H9 (cell line): ENCODE data around the gene CCDC124. TPM values are rescaled to one million over a fixed set of nuclear protein-coding genes. Genes with fewer than 3 reads are reported as not detected.
A peak's percentile ranks its signal among the peaks of the same experiment; 100 is the strongest.

Experiments
- DNase-seq: peaks from one replicate; pipeline ENCODE4 v3.0.0-alpha.2; 2017
- H2AFZ ChIP-seq: one replicate; pipeline ENCODE4 v1.6.1; 2013; ENCODE audit warnings: mild to moderate bottlenecking, low read length, control low read depth, moderate library complexity
- H2AK5ac ChIP-seq: 2 replicates; pipeline ENCODE4 v1.6.1; 2013; ENCODE audit warnings: low read length, control low read depth, mixed read lengths; ENCODE audit not compliant: insufficient read length
- H2BK120ac ChIP-seq: one replicate; pipeline ENCODE4 v1.6.1; 2013; ENCODE audit warnings: low read depth, mild to moderate bottlenecking, low read length, control low read depth, inconsistent platforms; ENCODE audit not compliant: poor library complexity, severe bottlenecking
- H2BK12ac ChIP-seq: 2 replicates; pipeline ENCODE4 v1.6.1; 2013; ENCODE audit warnings: low read length, control low read depth, mixed read lengths, low read depth; ENCODE audit not compliant: insufficient read length
- H2BK15ac ChIP-seq: 2 replicates; pipeline ENCODE4 v1.6.1; 2013; ENCODE audit warnings: low read depth, low read length, control low read depth
- H2BK20ac ChIP-seq: one replicate; pipeline ENCODE4 v1.6.1; 2013; ENCODE audit warnings: low read depth, mild to moderate bottlenecking, low read length, control low read depth, inconsistent platforms; ENCODE audit not compliant: poor library complexity, severe bottlenecking
- H2BK5ac ChIP-seq: 2 replicates; pipeline ENCODE4 v1.6.1; 2013; ENCODE audit warnings: low read length, control low read depth, mixed read lengths; ENCODE audit not compliant: insufficient read length
- H3K14ac ChIP-seq: 2 replicates; pipeline ENCODE4 v1.6.1; 2013; ENCODE audit warnings: low read length, control low read depth; ENCODE audit not compliant: insufficient read depth
- H3K18ac ChIP-seq: 2 replicates; pipeline ENCODE4 v1.6.1; 2013; ENCODE audit warnings: low read depth, mild to moderate bottlenecking, mixed read lengths, low read length, control low read depth; ENCODE audit not compliant: insufficient read length
- H3K23ac ChIP-seq: 2 replicates; pipeline ENCODE4 v1.6.1; 2013; ENCODE audit warnings: low read length, control low read depth, mixed read lengths, low read depth; ENCODE audit not compliant: insufficient read length
- H3K23me2 ChIP-seq: 2 replicates; pipeline ENCODE4 v1.6.1; 2013; ENCODE audit warnings: low read depth, mild to moderate bottlenecking, mixed read lengths, low read length, control low read depth; ENCODE audit not compliant: insufficient read length, poor library complexity, severe bottlenecking
- H3K27ac ChIP-seq: 2 replicates; pipeline ENCODE4 v1.5.1; 2013; ENCODE audit warnings: low read length, control low read depth, mixed read lengths, low read depth; ENCODE audit not compliant: insufficient read length
- H3K27me3 ChIP-seq: 2 replicates; pipeline ENCODE4 v1.6.1; 2013; ENCODE audit warnings: low read length, control low read depth, inconsistent platforms; ENCODE audit not compliant: insufficient read depth
- H3K4ac ChIP-seq: 2 replicates; pipeline ENCODE4 v1.6.1; 2013; ENCODE audit warnings: low read depth, mild to moderate bottlenecking, control low read depth, inconsistent platforms, low read length, moderate library complexity
- H3K4me1 ChIP-seq: 2 replicates; pipeline ENCODE4 v1.6.1; 2013; ENCODE audit warnings: low read length, control low read depth, inconsistent platforms; ENCODE audit not compliant: insufficient read depth
- H3K4me2 ChIP-seq: 2 replicates; pipeline ENCODE4 v1.6.1; 2013; ENCODE audit warnings: low read length, control low read depth, mixed read lengths; ENCODE audit not compliant: insufficient read length, insufficient read depth
- H3K56ac ChIP-seq: 2 replicates; pipeline ENCODE4 v1.6.1; 2013; ENCODE audit warnings: low read depth, mild to moderate bottlenecking, mixed read lengths, low read length, control low read depth; ENCODE audit not compliant: insufficient read length
- H3K79me1 ChIP-seq: 2 replicates; pipeline ENCODE4 v1.6.1; 2013; ENCODE audit warnings: low read depth, mild to moderate bottlenecking, moderate library complexity, low read length, control low read depth, inconsistent platforms; ENCODE audit not compliant: insufficient read depth, poor library complexity, severe bottlenecking
- H3K79me2 ChIP-seq: 2 replicates; pipeline ENCODE4 v1.6.1; 2013; ENCODE audit warnings: low read length, control low read depth, inconsistent platforms; ENCODE audit not compliant: insufficient read depth
- H3K9ac ChIP-seq: 2 replicates; pipeline ENCODE4 v1.6.1; 2013; ENCODE audit warnings: low read length, control low read depth, mixed read lengths; ENCODE audit not compliant: insufficient read length; ENCODE audit errors: extremely low read depth
- H3K9me3 ChIP-seq: one replicate; pipeline ENCODE4 v1.6.1; 2013; ENCODE audit warnings: low read depth, low read length, inconsistent platforms; ENCODE audit not compliant: control insufficient read depth
- H3T11ph ChIP-seq: one replicate; pipeline ENCODE4 v1.6.1; 2013; ENCODE audit warnings: mild to moderate bottlenecking, low read length, control low read depth, inconsistent platforms
- H4K20me1 ChIP-seq: one replicate; pipeline ENCODE4 v1.6.1; 2013; ENCODE audit not compliant: control insufficient read depth, insufficient read length, insufficient read depth
- H4K5ac ChIP-seq: 2 replicates; pipeline ENCODE4 v1.6.1; 2013; ENCODE audit warnings: low read depth, mild to moderate bottlenecking, mixed read lengths, low read length, control low read depth; ENCODE audit not compliant: insufficient read length
- H4K8ac ChIP-seq: replicated peaks from 2 replicates; pipeline ENCODE4 v1.6.1; 2013; ENCODE audit warnings: low read length, control low read depth, mixed read lengths, low read depth; ENCODE audit not compliant: insufficient read length
- H4K91ac ChIP-seq: 2 replicates; pipeline ENCODE4 v1.6.1; 2013; ENCODE audit warnings: low read depth, mild to moderate bottlenecking, moderate library complexity, mixed read lengths, low read length, control low read depth; ENCODE audit not compliant: insufficient read length
- H3K27ac Mint-ChIP-seq, 3 experiments: 2 replicates in 2 of 3; 3 replicates in 1 of 3; pipeline ENCODE4 v1.8.0; 2020 to 2021; ENCODE audit warnings: mixed read lengths in 3 of 3, mild to moderate bottlenecking in 1 of 3, moderate library complexity in 1 of 3
- H3K27me3 Mint-ChIP-seq: 2 replicates; pipeline ENCODE4 v1.8.0; 2021; ENCODE audit warnings: low read depth, mild to moderate bottlenecking, moderate library complexity, mixed read lengths
- H3K36me3 Mint-ChIP-seq, 3 experiments: 2 replicates in 2 of 3; 3 replicates in 1 of 3; pipeline ENCODE4 v1.8.0; 2020 to 2021; ENCODE audit warnings: low read depth in 3 of 3, mixed read lengths in 3 of 3; ENCODE audit not compliant: insufficient read depth in 1 of 3
- H3K4me1 Mint-ChIP-seq, 2 experiments: 2 replicates each; pipeline ENCODE4 v1.8.0; 2020; ENCODE audit warnings: mixed read lengths in 2 of 2
- H3K4me3 Mint-ChIP-seq, 2 experiments: 2 replicates in 1 of 2; 3 replicates in 1 of 2; pipeline ENCODE4 v1.8.0; 2020 to 2021; ENCODE audit warnings: mild to moderate bottlenecking in 2 of 2, mixed read lengths in 2 of 2, moderate library complexity in 1 of 2
- H3K9me3 Mint-ChIP-seq, 2 experiments: 2 replicates in 1 of 2; 3 replicates in 1 of 2; pipeline ENCODE4 v1.8.0; 2020; ENCODE audit warnings: mild to moderate bottlenecking in 2 of 2, mixed read lengths in 2 of 2, moderate library complexity in 1 of 2
- WGBS: extraction: QIAGEN DNeasy Blood & Tissue Kit; methylation state at CpG from one replicate; pipeline ENCODE4 v1.1.7; 2013; ENCODE audit warnings: missing lambda C conversion rate, low lambda C conversion rate, mixed read lengths; ENCODE audit not compliant: insufficient read length; ENCODE audit errors: extremely low coverage; 5-methylcytosine and 5-hydroxymethylcytosine counted together
- total RNA-seq: library from RNA; stranded (reverse); gene quantifications from 2 replicates; pipeline ENCODE4 v1.2.1, GENCODE V29; 2021
- TF ChIP-seq, protein P1 (sequence below): fragments of 200-600 bp; sonication (generic); conservative IDR thresholded peaks from 3 replicates; pipeline ENCODE4 v1.8.0; 2021; ENCODE audit warnings: antibody characterized with exemption, mild to moderate bottlenecking

CCDC124 gene
- total RNA-seq, 1 experiment from 2014 or later: 119 TPM

DNA sequence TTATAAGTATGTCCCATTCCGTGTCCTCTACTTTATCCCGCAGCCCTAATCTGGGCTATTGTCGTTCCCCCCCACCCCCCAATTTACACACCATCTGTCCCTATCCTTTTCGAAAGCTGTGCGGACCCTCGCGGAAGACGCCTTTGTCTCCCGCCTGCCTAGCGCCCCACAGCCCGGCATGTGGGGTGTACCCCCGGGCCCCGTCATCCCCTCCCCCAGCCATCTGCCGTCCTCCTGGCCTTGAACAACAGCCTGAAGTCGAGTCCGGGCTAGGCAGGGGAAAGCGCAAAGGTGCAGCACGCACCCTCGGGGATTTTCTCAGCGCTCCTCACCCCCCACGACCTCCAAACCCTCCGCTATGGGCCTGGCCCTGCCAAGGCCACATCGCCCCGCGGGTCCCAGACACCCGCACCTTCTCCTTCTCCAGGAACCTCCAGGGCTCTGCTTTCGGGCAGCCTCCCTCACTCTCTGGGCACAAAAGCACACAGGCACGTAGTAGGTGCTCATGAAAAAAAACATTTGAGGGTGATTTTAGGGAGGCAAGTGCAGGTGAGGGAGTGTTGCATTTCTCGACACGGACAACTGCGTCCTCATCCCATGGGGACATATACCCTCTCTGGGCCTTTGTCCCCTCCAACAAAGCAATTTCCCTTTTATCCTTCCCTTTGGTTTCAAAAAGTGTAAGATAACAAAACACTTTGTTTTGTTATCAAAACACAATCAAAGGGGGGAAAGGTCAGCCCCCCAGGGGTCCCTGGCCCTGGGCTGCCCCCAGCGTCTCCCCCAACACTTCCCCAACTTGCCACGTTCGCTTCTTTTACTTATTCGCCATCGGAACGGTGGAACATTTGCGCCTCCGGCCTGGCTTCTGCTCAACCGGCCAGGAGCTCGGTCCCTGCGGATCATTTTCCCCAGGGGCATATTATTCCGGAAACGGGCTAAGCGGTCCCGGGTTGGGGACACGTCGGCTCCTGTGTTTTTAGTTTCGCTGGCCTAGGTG, 16.4 kb downstream of the CCDC124 start:
- Histone ChIP-seq H4K8ac (no peak overlapping the region), H3K27me3 (peaks cover 27% of the 10 kb centered on the region; the same call in 1 of the 2 replicates), H3K18ac (peak overlapping the region; percentile 47)

More for the DNA sequence above, 16.4 kb downstream of the CCDC124 start:
- H3K4me3 Mint-ChIP-seq: peak overlapping the region; percentile 59 to 84
- no peak overlapping the region for H2BK15ac ChIP-seq
- H3K4me1 ChIP-seq: peaks cover 1% of the 10 kb centered on the region; the same call in 1 of the 2 replicates
- H3K23me2 ChIP-seq: peaks cover 39% of the 10 kb centered on the region
- H4K91ac ChIP-seq: no peak overlapping the region
- H2AK5ac ChIP-seq: no peak overlapping the region
- H3K4me2 ChIP-seq: peak overlapping the region; percentile 63
- no peaks in the 10 kb centered on the region; a peak in 1 of 5 replicates for H3K9me3 Mint-ChIP-seq
- peaks cover 56% of the 10 kb centered on the region for H3K27me3 Mint-ChIP-seq
- no peaks in the 10 kb centered on the region for H3K79me1 ChIP-seq
- H2BK5ac ChIP-seq: no peak overlapping the region
- no peaks in the 10 kb centered on the region for H3K79me2 ChIP-seq
- no peaks in the 10 kb centered on the region for H3K9me3 ChIP-seq
- no peaks in the 10 kb centered on the region for H4K20me1 ChIP-seq
- no peak overlapping the region for H3K23ac ChIP-seq
- H3K9ac ChIP-seq: no peak overlapping the region
- no peak overlapping the region for H2BK12ac ChIP-seq
- H3K4me1 Mint-ChIP-seq: peaks cover 34 to 46% of the 10 kb centered on the region in 2 experiments
- TF ChIP-seq, protein P1, sequence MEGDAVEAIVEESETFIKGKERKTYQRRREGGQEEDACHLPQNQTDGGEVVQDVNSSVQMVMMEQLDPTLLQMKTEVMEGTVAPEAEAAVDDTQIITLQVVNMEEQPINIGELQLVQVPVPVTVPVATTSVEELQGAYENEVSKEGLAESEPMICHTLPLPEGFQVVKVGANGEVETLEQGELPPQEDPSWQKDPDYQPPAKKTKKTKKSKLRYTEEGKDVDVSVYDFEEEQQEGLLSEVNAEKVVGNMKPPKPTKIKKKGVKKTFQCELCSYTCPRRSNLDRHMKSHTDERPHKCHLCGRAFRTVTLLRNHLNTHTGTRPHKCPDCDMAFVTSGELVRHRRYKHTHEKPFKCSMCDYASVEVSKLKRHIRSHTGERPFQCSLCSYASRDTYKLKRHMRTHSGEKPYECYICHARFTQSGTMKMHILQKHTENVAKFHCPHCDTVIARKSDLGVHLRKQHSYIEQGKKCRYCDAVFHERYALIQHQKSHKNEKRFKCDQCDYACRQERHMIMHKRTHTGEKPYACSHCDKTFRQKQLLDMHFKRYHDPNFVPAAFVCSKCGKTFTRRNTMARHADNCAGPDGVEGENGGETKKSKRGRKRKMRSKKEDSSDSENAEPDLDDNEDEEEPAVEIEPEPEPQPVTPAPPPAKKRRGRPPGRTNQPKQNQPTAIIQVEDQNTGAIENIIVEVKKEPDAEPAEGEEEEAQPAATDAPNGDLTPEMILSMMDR: no peak
- no CpG with 5 or more reads among the region's 49 CpGs for WGBS
- no peak overlapping the region for H2AFZ ChIP-seq
- H3K14ac ChIP-seq: peak overlapping the region; percentile 51
- H2BK120ac ChIP-seq: no peak overlapping the region
- no peak overlapping the region for H4K5ac ChIP-seq
- H3K27ac Mint-ChIP-seq: peak overlapping the region in 2 of 3 experiments; percentile 16 to 42; a peak in 3 of 7 replicates
- DNase-seq: peak; percentile 38
- H3K36me3 Mint-ChIP-seq: peaks cover 0 to 2% (median 0%) of the 10 kb centered on the region in 3 experiments; a peak in 2 of 7 replicates
- no peak overlapping the region for H3T11ph ChIP-seq
- H3K4ac ChIP-seq: no peak overlapping the region
- H2BK20ac ChIP-seq: no peak overlapping the region
- no peak overlapping the region for H3K56ac ChIP-seq
- H3K27ac ChIP-seq: no peak overlapping the region
